Measurements from ENCODE around the gene CWF19L2. TPM values are rescaled to one million over a fixed set of nuclear protein-coding genes. Genes with fewer than 3 reads are reported as not detected.

The CWF19L2 gene
- total and polyA plus RNA-seq, 2 experiments from 2014 or later = 20.3 to 27.2 TPM

DNA sequence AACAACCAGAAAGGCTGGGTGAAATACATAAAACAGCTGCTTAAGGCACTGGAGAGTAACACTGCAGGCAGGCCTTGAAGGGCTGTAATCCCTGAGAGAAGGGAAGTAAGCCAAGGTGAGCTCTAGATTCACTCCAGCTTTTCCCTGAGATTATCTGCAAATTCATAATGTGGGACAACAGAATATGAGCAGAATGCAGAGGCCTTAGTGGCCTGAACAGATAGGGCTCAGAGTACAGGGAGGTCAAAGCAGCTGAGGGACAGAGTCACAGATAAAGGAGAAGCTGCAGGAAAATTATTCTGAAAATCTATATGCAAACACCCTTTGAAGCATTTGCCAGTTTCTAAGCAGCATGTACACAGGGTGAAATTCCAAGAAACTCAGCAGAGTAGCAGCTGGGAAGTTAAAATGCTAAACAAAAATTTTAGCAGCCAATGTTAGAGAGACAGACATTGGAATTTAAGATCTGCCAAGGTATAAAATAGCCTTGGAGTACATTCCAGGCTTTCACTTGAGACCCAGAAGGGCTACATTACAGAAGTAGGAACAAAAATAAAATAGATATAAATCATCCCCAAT, 48.1 kb upstream of the CWF19L2 start:
- H2AFZ ChIP-seq = no peak overlapping the region
- H3K36me3 ChIP-seq (ENCODE audit: insufficient read depth) = peaks cover 18% of the 10 kb centered on the region
- H3K27ac ChIP-seq (ENCODE audit: low read depth) = 0 out of 2 replicates have a peak overlapping the region, but pooled peaks have one; percentile 24
- no peaks in the 10 kb centered on the region for H3F3A ChIP-seq (replicated peaks; ENCODE audit: low read depth)
- ATAC-seq (no peak), DNase-seq (ENCODE audit: low spot score) (no peak)
- H3K4me3 ChIP-seq = no peak overlapping the region
- no peak overlapping the region for H3K4me2 ChIP-seq
- no peaks in the 10 kb centered on the region for H3K4me1 ChIP-seq (ENCODE audit: insufficient read depth)
- TF ChIP-seq NANOG (IDR thresholded peaks at IDR 0.05; ENCODE audit: borderline replicate concordance) (no peak), JUNB (IDR thresholded peaks at IDR 0.05; ENCODE audit: unreplicated experiment) (no peak), POLR2AphosphoS5 (IDR thresholded peaks at IDR 0.05; ENCODE audit: low read depth) (no peak), EZH2phosphoT487 (IDR thresholded peaks at IDR 0.05; ENCODE audit: unreplicated experiment) (no peak), CREB1 (CRISPR knock-in tag; IDR thresholded peaks at IDR 0.05; ENCODE audit: low read depth) (no peak), STAT1 (IDR thresholded peaks at IDR 0.05; ENCODE audit: unreplicated experiment) (no peak), ZNF331 (CRISPR knock-in tag; IDR thresholded peaks at IDR 0.05; ENCODE audit: low read depth) (no peak), EZH2 (IDR thresholded peaks at IDR 0.05; ENCODE audit: low read depth, unreplicated experiment) (no peak), ZNF114 (CRISPR knock-in tag; IDR thresholded peaks at IDR 0.05) (no peak)
- TF ChIP-seq, protein P1, sequence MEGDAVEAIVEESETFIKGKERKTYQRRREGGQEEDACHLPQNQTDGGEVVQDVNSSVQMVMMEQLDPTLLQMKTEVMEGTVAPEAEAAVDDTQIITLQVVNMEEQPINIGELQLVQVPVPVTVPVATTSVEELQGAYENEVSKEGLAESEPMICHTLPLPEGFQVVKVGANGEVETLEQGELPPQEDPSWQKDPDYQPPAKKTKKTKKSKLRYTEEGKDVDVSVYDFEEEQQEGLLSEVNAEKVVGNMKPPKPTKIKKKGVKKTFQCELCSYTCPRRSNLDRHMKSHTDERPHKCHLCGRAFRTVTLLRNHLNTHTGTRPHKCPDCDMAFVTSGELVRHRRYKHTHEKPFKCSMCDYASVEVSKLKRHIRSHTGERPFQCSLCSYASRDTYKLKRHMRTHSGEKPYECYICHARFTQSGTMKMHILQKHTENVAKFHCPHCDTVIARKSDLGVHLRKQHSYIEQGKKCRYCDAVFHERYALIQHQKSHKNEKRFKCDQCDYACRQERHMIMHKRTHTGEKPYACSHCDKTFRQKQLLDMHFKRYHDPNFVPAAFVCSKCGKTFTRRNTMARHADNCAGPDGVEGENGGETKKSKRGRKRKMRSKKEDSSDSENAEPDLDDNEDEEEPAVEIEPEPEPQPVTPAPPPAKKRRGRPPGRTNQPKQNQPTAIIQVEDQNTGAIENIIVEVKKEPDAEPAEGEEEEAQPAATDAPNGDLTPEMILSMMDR (conservative IDR thresholded peaks at IDR 0.05; ENCODE audit: low read depth in 2 of 2) = no peak
- TF ChIP-seq, protein P2, sequence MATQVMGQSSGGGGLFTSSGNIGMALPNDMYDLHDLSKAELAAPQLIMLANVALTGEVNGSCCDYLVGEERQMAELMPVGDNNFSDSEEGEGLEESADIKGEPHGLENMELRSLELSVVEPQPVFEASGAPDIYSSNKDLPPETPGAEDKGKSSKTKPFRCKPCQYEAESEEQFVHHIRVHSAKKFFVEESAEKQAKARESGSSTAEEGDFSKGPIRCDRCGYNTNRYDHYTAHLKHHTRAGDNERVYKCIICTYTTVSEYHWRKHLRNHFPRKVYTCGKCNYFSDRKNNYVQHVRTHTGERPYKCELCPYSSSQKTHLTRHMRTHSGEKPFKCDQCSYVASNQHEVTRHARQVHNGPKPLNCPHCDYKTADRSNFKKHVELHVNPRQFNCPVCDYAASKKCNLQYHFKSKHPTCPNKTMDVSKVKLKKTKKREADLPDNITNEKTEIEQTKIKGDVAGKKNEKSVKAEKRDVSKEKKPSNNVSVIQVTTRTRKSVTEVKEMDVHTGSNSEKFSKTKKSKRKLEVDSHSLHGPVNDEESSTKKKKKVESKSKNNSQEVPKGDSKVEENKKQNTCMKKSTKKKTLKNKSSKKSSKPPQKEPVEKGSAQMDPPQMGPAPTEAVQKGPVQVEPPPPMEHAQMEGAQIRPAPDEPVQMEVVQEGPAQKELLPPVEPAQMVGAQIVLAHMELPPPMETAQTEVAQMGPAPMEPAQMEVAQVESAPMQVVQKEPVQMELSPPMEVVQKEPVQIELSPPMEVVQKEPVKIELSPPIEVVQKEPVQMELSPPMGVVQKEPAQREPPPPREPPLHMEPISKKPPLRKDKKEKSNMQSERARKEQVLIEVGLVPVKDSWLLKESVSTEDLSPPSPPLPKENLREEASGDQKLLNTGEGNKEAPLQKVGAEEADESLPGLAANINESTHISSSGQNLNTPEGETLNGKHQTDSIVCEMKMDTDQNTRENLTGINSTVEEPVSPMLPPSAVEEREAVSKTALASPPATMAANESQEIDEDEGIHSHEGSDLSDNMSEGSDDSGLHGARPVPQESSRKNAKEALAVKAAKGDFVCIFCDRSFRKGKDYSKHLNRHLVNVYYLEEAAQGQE (IDR thresholded peaks at IDR 0.05; ENCODE audit: unreplicated experiment) = no peak
- TF ChIP-seq, protein P3, sequence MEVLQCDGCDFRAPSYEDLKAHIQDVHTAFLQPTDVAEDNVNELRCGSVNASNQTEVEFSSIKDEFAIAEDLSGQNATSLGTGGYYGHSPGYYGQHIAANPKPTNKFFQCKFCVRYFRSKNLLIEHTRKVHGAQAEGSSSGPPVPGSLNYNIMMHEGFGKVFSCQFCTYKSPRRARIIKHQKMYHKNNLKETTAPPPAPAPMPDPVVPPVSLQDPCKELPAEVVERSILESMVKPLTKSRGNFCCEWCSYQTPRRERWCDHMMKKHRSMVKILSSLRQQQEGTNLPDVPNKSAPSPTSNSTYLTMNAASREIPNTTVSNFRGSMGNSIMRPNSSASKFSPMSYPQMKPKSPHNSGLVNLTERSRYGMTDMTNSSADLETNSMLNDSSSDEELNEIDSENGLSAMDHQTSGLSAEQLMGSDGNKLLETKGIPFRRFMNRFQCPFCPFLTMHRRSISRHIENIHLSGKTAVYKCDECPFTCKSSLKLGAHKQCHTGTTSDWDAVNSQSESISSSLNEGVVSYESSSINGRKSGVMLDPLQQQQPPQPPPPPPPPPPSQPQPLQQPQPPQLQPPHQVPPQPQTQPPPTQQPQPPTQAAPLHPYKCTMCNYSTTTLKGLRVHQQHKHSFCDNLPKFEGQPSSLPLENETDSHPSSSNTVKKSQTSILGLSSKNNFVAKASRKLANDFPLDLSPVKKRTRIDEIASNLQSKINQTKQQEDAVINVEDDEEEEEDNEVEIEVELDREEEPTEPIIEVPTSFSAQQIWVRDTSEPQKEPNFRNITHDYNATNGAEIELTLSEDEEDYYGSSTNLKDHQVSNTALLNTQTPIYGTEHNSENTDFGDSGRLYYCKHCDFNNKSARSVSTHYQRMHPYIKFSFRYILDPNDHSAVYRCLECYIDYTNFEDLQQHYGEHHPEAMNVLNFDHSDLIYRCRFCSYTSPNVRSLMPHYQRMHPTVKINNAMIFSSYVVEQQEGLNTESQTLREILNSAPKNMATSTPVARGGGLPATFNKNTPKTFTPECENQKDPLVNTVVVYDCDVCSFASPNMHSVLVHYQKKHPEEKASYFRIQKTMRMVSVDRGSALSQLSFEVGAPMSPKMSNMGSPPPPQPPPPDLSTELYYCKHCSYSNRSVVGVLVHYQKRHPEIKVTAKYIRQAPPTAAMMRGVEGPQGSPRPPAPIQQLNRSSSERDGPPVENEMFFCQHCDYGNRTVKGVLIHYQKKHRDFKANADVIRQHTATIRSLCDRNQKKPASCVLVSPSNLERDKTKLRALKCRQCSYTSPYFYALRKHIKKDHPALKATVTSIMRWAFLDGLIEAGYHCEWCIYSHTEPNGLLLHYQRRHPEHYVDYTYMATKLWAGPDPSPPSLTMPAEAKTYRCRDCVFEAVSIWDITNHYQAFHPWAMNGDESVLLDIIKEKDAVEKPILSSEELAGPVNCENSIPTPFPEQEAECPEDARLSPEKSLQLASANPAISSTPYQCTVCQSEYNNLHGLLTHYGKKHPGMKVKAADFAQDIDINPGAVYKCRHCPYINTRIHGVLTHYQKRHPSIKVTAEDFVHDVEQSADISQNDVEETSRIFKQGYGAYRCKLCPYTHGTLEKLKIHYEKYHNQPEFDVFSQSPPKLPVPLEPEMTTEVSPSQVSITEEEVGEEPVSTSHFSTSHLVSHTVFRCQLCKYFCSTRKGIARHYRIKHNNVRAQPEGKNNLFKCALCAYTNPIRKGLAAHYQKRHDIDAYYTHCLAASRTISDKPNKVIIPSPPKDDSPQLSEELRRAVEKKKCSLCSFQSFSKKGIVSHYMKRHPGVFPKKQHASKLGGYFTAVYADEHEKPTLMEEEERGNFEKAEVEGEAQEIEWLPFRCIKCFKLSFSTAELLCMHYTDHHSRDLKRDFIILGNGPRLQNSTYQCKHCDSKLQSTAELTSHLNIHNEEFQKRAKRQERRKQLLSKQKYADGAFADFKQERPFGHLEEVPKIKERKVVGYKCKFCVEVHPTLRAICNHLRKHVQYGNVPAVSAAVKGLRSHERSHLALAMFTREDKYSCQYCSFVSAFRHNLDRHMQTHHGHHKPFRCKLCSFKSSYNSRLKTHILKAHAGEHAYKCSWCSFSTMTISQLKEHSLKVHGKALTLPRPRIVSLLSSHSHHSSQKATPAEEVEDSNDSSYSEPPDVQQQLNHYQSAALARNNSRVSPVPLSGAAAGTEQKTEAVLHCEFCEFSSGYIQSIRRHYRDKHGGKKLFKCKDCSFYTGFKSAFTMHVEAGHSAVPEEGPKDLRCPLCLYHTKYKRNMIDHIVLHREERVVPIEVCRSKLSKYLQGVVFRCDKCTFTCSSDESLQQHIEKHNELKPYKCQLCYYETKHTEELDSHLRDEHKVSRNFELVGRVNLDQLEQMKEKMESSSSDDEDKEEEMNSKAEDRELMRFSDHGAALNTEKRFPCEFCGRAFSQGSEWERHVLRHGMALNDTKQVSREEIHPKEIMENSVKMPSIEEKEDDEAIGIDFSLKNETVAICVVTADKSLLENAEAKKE (CRISPR knock-in tag; IDR thresholded peaks at IDR 0.05) = no peak
- TF ChIP-seq, protein P4, sequence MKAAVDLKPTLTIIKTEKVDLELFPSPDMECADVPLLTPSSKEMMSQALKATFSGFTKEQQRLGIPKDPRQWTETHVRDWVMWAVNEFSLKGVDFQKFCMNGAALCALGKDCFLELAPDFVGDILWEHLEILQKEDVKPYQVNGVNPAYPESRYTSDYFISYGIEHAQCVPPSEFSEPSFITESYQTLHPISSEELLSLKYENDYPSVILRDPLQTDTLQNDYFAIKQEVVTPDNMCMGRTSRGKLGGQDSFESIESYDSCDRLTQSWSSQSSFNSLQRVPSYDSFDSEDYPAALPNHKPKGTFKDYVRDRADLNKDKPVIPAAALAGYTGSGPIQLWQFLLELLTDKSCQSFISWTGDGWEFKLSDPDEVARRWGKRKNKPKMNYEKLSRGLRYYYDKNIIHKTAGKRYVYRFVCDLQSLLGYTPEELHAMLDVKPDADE (IDR thresholded peaks at IDR 0.05) = no peak
- no peaks in the 10 kb centered on the region for H3K79me2 ChIP-seq (replicated peaks; ENCODE audit: insufficient read depth)
- H3K4me3 Mint-ChIP-seq = no peak overlapping the region
- H3K36me3 Mint-ChIP-seq (ENCODE audit: low read depth) = peaks cover 47% of the 10 kb centered on the region
- no peaks in the 10 kb centered on the region for H3K4me1 Mint-ChIP-seq
- no peak overlapping the region; the same call in 1 of the 2 replicates for H3K27ac Mint-ChIP-seq
- 0 out of 2 replicates have a peak, but pooled peaks cover 3% of the 10 kb centered on the region for H3K9me2 ChIP-seq (ENCODE audit: insufficient read depth)
- no peaks in the 10 kb centered on the region for H3K27me3 Mint-ChIP-seq (ENCODE audit: insufficient read depth, low read depth, poor library complexity)
- H4K20me1 ChIP-seq (replicated peaks; ENCODE audit: insufficient read depth) = no peaks in the 10 kb centered on the region
- peaks cover 16% of the 10 kb centered on the region for H3K9me3 Mint-ChIP-seq
- H3K27me3 ChIP-seq (ENCODE audit: insufficient read depth) = no peaks in the 10 kb centered on the region

Measured in GM23338 (cell line).